Measurements from ENCODE around the gene UBE2L5.

- TF ChIP-seq POLR2A (IDR thresholded peaks at IDR 0.05; ENCODE audit: low read length) (no peak), GATA1 (IDR thresholded peaks at IDR 0.05; ENCODE audit: low read depth, low read length) (no peak)
These were observed 18.8 kb downstream of the UBE2L5 start for GRCh38 chr13:30440910-30441703.

Measured in erythroblast (primary cell).